Germinal center (tissue), 1 donor: Measurements from ENCODE around the gene RAC2.
"Not testable (repeated sequence)": the region's sequence is repeated elsewhere in the genome, so short reads cannot be mapped to it uniquely, and the experiment has no call there.

Experiments used
- DNase-seq: peaks from one replicate; pipeline ENCODE4 v3.0.0; 2012; ENCODE audit warnings: mixed read lengths, low spot score

RAC2 gene

GRCh38 chr22:37206118-37206840 is 37.8 kb downstream of the RAC2 start:
- DNase-seq, result no peak

GRCh38 chr22:37205046-37205445 is 39.0 kb downstream of the RAC2 start:
- no peak for DNase-seq

- no peak for DNase-seq
Measured at GRCh38 chr22:37204045-37204655, 39.9 kb downstream of the RAC2 start.

GRCh38 chr22:37203354-37204044 is 40.6 kb downstream of the RAC2 start:
- DNase-seq, result no peak

DNA sequence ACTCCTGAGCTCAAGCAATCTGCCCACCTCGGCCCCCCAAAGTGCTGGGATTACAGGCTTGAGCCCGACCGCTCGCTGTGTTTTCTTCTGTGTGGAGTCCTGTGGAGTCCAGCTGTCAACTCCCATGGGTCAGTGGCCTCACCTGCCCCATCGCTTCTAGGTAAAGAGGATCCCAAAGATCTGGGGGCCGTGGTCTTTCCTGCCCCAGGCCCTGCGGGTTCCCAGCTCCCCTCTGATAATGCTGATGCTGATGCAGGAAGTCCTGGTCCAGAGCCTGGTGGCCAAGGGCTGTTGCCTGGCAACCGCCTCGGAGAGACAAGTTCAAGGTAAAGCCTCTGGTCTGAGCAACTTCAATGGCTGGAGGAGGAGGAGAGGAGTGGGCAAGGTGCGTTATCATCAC is 41.4 kb downstream of the RAC2 start:
- DNase-seq, result no peak

DNA sequence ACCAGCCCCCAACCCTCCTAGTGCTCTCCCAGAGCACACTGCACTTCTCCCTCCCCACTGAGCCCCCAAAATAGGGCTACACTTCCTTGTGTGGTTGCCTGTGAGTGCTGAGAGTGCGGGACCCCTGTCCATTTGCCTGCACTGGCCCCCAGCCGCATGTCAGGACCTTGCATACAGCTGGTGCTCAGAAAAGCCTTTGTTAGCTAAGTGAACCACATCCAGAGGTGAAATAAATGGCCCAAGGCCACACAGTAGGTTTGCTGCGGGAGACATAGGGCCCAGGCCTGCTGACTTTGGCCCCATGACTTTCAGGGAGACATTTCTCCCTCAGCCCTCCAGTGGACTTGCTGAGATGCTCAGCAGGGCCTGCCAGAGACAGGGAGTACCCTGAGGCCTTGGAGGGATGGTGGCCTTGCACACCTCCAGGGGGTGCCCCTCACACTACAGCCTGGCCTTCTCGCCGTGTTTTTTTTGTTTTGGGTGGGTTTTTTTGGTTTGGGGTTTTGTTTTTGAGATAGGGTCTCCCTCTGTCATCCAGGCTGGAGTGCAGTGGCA is 42.0 kb downstream of the RAC2 start:
- DNase-seq, result no peak

DNA sequence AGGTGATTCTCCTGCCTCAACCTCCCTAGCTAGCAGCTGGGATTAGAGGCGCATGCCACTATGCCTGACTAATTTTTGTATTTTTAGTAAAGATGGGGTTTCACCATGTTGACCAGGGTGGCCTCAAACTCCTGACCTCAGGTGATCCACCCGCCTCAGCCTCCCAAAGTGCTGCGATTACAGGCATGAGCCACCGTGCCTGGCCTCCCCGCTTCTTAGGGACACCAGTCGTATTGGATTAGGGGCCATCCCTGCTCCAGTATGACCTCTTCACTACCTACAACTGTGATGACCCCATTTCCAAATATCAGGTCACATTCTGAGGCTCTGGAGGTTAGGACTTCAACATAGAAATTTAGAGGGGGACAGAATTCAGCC is 42.6 kb downstream of the RAC2 start:
- not testable (repeated sequence) for DNase-seq

DNA sequence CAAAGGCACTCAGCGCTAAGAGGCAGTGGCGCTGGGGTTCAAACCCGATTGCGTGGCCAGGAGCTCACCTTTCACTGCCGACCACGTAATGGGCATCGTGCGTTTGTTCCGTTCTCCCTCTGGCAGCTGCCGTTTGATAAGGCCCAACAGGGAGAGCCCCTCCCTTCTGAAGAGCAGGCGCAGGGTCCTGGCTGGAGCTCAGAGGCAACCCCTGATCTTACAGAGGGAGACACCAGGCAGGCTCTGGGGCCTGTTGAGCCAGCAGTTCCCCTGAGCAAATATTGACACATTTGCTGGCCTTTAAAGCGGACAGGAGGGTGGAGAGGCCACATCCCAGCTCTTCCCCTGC is 44.3 kb downstream of the RAC2 start:
- no peak for DNase-seq

DNA sequence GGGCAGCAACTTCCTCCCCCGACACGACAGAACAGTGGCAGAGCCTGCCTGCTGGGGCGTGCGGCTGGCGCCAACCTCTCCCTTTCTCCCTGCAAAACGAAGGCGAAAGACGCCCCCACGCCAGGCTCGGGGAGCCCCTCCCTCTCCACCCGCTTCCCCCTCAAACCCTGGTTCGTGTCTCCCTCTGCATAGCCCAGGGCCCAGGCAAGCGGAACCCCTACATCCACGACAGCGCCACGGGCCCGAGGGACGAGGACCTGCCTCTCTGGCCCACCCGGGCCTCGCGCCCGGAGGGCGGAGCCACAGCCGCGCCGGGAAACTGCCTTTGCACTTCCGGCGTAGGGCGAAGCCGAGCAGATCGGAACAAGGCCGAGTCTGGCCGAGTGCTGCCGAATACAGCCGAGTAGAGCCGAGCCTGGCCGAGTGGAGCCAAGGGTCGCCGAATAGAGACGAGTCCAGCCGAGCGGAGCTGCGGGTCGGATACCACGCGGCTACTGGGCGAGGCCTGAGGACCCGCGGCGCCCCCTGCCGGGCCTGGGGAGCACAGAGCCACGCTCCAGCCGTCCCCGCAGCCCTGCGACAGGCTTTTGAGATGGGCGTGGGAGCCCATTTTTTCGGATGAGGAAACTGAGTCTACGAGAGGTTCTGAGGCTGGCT is 44.8 kb downstream of the RAC2 start:
- peak; percentile 98 for DNase-seq

DNA sequence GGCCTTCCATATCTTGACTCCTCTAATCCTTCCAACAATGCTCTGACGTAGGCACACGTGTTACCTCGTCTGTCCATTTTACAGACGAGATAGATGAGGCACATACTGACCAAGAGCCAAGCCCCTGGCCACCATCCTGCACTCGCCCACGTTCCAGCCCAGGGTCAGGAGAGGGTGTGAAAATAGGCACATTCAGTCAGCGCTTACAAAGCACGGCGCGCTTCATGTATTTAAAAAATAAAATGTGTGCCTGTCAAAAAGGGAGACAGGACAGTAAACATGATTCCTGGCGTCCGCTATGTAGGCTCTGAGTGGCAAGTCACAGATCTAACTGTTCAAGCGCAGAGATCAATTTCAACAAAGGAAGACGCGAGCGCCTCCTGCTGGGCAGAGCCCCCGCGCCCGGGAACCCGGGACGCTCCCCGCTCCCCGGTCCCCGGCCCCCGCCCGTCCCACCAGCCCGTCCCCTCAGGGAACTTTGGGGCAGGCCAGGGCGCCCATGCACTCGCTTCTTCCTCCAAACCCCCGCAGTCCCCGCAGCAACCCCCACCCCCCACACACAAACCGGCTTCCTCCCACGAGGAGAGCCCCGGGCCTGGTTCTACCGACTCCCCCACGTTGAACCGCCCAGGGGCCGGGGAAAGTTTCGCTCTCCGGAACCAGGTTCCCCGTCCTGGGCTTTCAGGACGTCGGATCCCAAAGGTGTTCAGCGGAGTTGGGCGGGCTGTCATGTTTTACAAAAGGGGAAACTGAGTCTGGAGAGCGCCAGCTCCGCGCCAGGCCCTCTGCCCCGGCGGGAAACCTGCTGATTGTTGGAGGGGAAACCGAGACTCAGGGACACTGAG is 45.6 kb downstream of the RAC2 start:
- peak; percentile 90 for DNase-seq

DNA sequence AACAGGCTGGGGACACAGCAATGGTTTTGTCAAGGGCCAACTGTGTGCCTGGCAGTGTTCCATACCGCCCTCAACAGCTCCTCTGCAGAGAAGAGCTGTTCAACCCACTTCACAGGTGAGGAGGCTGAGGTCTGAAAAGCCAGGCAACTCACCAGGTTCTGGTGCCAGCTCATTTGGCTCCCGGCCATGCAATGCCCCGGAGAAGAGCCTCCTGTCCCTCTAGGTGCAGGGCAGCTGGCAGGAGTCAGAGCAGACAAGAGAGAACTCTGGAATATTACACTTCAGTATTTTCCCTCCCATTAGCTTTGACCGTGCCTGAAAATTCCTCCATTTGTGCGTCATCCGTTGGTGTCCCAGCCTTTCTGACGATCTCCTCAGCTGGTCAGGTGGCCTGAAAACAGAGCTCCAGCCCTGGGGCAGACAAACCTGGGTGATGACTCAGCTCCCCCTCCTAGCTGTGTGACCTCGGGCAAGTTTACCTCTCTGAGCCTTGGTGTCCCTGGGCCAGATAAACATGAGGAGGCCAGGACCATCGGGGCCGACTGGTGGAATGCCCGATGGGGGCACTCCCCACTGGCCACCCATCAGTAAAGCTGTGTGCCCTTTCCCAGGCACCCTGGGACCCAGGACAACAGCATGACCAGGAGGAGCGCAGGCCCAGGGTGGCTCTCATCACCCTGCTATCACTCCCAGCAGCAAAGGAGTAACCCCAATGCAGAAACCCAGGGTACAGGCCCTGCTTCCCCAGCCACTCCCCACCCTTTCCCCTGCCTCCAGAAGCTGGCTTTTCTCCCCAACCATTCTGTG is 46.4 kb downstream of the RAC2 start:
- no peak for DNase-seq

DNA sequence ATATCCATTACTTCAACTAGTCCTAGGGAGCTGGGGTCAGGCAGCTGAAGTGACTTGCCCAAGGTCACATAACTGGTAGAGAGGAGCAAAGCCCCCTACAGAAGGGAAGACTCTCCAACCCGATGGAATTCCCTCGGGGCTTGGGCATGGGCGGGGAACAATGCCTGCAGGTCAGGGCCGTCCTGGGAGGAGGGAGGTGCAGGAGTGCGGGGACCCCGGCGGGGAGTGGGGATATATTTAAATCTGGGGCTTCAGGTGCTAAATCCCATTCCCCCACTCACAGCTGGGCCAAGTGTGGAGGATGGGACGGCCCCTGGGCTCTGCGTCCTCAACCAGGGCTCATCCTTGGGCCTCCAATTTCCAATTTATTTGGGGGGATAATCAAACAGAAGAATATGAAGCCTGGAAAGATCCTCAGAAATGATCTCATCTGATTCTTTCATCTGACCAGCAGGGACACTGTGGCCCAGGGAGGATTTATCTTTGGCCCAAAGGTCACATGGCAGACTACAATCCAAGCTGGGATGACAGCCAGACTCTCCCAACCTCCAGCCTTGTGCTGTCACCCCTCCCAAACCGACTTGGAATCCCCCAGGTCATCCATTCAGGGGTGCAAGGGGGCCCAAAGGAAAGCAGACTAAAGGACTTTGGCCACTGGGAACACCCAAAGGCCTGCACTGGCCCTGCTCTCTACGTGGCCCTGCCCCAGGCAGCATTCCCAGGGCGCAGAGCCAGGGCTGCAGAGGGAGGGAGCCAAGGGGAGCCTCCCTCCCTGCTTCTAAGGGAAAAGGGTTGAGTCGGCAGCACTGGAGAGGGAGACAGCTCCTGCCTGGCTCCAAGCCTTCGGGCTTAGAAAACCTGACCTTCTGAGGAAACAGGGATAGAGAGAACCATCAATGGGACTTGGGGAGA is 47.3 kb downstream of the RAC2 start:
- no peak for DNase-seq

GRCh38 chr22:37195921-37196320 is 48.1 kb downstream of the RAC2 start:
- DNase-seq, result no peak

- no peak for DNase-seq
Measured at GRCh38 chr22:37194750-37195149, 49.3 kb downstream of the RAC2 start.

GRCh38 chr22:37193629-37194191 is 50.4 kb downstream of the RAC2 start:
- no peak for DNase-seq

- DNase-seq, result no peak
Measured at GRCh38 chr22:37192741-37193140, 51.3 kb downstream of the RAC2 start.

DNA sequence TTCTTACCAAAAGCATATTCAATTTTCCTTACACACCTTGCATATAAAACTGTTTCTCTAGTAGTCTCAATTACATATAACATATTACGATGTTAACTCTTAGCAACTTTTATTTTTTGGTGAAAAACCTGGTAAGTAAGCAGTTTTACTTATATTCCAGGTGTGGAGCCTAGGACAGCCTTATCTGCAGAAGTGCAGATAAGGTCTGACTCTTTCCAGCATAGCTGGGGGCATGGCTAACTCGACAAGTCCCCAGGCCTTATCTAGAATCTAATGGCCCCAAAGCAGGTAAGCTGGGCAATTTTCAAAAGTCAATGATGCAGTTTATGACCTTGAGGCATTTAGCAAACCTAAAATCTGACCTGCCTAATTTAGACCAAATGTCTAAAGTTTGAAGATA is 51.9 kb downstream of the RAC2 start:
- no peak for DNase-seq

DNA sequence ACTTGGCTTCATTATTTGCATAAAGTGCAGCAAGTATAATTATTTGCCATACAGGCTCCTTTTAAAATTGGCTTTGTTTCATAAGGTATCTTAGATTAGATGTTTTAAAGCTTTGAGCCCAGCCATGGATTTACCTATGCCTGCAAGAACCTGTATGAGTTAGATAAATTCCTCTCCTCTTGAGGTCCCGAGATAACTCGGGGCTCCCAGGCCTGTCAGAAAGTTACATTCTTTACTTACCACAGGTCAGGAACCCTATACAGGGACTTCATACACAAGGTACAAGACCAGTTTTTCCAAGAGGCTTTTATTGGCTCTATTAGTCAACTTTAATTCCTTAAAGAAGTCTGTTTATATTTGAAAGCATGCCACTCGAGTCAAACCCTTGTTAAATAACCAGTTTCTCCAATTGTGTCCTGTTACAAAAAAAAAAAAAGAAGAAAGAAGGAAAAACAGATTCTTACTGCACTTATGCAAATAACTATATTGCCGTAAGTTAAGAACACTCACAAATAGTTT is 53.7 kb downstream of the RAC2 start:
- DNase-seq, result no peak

DNA sequence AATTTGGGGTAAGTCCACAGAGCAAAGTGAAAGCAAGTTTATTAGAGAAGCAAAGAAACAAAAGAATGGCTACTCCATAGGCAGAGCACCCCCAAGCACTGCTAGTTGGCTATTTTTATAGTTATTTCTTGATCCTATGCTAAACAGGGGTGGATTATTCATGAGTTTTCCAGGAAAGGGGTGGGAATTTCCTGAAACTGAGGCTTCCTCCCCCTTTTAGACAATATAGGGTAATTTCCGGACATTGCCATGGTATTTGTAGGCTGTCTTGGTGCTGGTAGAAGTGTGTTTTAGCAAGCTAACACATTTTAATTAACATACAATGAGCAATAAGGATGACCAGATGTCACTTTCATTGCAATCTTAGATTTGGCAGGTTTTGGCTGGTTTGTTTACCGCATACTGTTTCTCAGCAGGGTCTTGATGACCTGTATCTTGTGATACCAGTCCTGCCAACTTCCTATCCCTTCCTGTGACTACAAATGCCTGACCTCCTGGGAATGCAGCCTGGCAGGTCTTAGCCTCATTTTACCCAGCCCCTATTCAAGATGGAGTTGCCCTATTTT is 55.1 kb downstream of the RAC2 start:
- DNase-seq, result no peak
